NCI-H2196 (cell line): ENCODE data around the gene CTSC.
"Not testable (repeated sequence)": the region's sequence is repeated elsewhere in the genome, so short reads cannot be mapped to it uniquely, and the experiment has no call there.

Experiments used
- DNase-seq: peaks from one replicate; lab custom pipeline; 2025; ENCODE audit not compliant: unreplicated experiment; lab: John Stamatoyannopoulos, UW

CTSC gene

DNA sequence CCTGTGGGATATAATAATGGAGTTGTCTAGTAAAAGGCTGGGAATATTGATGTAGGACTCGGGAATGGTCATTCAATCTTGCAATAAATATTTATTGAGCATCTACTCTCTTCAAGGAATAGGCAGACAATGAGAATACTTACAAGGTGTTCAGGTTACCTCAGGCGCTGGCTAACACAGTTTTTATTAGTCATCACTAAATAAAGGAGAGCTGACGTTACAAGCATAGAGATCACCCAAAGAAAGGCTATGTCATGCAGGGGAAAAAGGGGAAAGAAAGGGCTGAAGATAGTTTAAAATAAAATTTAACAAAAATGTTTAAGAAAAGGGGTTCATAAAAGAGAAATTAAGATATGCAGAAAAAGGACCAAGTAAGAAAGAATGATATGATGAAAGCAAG is 15.8 kb upstream of the CTSC start:
- DNase-seq = no peak

DNA sequence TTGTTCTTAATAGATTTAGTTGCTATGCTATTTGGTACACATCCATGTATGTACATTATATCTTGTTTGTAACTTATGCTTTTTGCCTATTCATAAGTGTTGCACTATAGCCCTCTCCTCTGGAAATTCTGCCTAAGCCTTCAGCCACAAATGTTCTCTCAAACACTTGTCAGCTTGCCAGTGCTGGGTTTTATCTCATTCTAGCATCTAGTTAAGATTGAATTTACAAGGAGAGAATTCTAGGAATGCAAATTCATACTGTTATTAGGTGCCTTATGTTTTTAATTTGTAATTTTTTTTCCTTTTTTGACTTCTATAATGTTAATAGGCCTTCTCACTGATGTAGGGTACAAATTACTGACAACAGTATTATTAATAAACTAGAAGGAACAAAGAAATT is 14.6 kb upstream of the CTSC start:
- no peak for DNase-seq

DNA sequence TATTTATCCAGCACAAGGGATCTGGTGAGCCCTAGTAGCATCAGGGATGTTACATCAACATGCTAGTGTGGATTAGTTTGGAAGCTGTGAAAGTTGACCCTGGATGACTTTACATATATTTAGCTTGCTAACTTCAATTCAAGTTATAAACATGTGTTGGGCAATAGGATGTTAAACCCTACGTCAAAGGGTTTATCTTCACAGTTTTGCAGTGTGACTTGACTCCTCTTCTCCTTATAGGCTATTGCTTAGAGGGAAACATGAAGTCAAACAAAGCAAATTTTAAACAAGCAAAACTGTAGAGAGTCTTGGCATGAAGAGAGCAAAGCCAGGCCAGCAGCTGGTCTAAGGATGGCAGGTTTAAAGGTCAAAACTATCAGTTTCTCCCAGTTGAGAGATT is 11.3 kb upstream of the CTSC start:
- DNase-seq = no peak

DNA sequence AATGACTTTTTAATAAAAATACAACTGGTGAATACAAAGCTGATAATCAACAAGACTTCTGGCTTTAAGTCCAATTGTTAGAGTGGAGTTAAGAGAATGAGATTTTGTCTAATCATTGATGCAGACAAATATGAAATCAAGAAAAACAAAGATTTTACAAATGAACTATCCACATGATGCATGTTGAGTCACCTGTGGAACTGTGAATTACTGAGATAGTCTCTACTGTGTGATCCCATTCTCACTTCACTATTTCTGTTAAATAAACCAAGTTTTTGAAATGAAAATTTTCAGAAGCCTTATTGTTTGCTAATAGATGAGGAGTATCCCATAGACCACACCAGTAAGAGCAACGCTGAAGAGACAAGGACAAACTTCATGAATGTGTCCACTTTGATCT is 8.4 kb upstream of the CTSC start:
- DNase-seq = no peak

DNA sequence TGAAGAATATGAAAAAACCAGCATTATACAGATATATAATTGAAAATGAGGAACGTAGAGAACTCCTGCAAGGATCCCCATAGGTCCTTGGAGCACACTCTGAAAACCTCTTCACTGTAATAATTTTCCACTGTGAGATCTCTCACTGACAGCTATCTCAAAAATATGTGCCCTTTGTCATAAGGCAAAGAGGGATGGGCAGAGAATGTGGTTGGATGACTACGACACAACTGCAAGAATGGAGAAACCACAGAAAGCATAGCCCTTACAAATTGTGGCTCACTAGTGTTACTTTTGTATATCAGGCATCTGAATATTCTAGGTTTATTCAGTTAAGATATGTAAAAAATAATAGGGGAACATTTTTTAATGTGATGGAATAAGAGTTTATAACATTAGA is 7.9 kb upstream of the CTSC start:
- DNase-seq = no peak

DNA sequence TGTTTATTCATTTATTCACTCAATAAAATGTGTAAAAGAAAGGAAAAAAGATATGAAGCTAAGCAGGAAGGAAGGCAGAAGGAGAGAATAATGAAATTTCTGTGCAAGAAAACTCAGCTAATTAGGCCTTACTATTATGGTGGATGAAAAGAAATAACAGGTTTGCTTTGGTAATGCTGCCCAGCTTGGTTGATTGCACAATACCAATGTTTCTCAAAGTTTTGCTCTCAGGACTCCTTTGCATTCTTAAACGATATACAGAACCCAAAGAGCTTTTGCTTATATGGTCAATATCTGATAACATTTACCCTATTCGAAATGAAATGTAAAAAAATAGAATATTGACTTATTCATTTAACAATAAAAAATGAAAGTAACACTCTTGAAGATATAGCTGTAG is 7.3 kb upstream of the CTSC start:
- no peak for DNase-seq

DNA sequence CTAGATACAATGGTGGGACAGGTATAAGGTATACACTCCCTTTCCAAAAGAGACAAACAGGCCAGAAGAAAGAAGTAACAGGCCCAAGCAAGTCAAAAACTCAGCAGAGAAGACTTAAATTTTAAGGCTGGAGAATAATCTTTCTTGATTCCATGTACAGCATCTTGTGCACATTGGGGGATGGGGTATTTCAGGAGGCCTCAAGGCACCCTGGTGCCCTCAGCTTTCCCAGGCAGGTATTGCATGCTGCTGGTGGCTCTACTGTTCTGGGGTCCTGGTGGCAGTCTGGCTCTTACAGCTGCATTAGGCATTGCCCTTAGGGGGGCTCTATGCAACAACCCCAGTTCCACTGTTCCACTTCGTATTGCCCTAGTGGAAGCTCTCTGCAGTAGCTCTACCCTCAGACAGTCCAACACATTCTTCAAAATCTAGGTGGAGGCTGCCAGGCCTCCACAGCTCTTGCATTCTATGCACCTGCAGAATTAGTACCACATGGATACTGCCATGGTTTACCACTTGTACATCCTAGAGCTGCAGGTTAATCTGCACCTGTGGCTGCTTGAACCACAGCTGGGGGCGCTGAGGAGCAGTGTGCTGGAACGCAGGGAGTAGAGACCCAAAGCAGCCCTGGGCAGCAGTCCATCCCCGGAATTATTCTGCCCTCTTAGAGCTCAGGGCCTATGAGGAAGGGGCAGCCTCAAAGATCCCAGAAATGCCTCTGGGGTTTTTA is 4.2 kb upstream of the CTSC start:
- DNase-seq = no peak

DNA sequence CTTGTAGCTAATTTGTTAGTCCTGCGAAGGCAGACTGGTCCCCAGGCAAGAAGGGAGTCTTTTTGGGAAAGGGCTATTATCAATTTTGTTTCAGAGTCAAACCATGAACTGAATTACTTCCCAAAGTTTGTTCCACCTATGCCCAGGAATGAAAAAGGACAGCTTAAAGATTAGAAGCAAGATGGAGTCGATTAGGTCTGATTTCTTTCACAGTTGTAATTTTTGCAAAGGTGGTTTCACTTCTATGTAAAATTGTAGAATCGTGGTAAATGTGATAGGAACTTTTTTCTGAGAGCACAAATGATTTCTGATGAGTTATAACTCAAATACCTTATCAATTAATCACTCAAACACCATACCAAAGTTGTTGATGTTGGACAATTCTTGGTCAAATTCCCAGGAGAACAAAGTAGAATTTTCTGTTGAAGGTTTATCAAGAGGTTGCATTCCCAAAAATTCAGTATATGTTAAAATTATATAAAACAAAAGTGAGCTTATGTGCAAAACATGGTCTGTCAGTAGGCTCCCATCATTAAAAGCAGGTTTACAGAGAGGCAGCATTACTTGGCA is 2.9 kb upstream of the CTSC start:
- no peak for DNase-seq

DNA sequence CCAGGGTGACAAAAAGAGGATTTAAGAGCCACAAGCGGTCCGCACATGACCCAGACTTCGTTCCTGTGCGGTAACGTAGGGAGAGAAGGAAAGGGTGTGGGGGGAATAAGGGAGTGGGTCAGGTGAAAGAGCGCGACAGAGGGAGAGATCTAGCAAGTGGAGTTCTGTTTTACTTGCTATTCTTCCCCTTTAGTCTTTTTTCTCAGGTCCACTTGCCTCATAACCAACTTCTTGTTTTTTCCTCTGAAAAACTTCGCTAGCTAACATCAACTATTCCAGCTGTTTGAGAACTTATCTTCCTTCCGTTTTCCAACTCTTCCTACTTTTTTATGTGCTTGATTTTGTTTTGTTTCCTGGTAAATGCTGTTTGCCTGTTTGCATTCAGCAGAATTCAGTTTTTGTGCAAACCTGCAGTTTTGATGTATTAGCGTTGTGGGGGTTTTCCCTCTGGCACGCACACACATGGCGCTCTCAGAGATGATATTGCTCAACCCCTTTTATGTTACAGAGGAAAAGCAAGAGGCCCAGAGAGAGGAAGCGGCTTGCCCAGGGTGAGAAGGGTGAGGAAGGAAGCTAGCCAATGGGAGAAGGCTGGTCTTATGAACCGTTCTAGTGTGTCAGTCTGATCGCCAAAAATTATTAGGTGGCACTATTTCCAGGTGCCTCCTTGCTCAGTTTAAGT is 592 bp upstream of the CTSC start:
- DNase-seq = no peak

DNA sequence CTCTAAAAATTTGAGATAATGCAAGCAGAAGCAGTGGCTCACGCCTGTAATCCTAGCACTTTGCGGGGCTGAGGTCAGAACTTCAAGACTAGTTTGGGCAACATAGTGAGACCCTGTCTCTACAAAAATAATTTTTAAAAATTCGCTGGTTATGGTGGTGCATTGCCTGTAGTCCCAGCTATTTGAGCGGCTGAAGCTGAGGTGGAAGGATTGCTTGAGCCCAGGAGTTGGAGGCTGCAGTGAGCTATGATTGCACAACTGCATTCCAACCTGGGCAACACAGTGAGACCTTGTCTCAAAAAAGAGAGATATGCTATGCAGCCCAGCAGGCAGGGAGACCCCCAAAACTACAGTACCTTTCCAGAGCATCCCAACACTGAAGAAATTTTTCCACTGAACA is 2.3 kb downstream of the CTSC start:
- DNase-seq = no peak

DNA sequence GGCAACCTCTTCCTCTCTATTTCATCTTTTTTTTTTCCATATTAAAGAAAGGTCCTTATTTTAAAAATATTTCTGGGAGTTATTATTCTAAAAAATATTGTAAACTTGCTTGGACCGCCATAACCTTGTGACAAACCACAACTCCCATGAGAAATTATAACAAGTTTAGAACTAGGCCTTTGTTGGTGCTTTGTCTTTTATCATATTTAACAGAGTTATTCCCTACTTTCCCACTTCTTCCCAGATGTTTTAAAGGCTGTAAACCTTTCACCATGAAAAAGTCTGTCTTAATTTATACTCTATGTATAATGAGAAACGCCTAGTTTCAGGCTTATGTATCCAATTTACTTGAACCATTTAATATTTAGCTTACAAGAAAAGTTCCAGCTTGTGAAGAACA is 3.7 kb downstream of the CTSC start:
- DNase-seq = no peak

DNA sequence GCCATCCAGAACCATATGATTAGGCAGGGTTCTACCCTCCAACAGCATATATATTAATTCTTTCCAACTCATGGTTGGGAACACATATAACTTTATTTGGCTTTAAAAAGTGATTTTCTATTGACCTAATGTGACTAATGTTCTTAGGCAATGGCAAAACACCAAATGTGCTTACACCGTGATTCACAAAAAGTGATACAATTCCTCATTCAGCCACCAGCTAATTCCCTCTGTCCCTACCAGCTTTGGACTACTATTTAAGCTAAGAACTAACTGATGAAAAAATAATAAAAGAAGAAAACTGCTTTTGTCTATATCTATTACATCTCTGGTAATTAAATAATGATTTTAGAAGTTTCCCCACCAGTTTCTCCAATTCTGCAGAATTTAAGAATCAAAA is 4.7 kb downstream of the CTSC start:
- DNase-seq = no peak

DNA sequence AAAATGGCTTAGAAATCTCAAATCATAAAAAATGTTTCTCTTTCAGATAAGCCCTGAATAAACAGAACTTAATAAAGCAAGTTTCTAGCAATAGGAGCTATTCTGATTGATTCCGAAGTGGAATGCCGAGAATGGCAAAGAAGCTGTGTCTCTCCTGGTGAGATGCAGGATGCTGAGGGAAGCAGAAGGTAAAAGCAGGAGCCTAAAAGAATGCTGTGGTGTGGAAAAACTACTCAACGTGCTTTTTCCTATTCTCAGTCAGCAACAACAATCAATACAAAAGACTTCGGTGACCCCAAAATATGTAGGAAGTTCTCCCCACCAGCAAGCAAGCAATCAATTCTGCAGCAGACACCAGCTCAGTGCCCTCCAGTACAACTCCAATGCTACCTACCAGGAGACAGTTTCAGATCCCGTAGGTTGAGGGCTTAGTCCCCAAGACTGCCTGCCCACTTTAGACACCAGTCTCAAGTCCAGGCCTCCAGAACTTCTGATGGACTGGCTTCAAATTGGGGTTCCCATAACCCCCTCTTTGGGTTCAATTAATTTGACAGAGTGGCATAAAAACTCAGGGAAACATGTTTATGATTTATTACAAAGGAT is 6.6 kb downstream of the CTSC start:
- no peak for DNase-seq

DNA sequence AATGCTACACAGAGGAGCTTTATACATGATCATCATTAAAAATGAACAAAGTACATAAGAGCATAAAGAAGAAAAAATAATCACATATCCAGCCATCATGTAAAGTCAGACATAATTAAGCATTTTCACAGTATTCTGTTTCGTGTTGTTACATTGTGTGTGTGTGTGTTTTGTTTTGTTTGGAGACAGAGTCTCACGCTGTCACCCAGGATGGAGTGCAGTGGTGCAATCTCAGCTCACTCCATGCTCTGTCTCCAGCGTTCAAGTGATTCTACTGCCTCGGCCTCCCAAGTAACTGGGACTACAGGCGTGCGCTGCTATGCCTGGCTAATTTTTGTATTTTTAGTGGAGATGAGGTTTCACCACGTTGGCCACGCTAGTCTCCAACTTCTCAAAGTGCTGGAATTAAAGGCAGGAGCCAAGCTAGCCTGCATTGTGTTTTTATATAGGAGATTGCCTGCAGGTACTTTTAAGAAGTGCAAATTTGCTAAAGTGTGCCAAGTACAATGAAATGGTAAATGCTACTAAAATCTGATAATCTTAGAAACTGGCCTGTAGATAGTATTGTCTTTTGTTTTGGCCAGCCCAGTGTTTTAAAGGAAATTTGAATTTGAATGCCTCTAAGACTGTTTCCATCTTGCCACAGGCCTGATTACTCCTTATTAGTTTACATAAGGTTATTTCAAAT is 7.8 kb downstream of the CTSC start:
- no peak for DNase-seq

DNA sequence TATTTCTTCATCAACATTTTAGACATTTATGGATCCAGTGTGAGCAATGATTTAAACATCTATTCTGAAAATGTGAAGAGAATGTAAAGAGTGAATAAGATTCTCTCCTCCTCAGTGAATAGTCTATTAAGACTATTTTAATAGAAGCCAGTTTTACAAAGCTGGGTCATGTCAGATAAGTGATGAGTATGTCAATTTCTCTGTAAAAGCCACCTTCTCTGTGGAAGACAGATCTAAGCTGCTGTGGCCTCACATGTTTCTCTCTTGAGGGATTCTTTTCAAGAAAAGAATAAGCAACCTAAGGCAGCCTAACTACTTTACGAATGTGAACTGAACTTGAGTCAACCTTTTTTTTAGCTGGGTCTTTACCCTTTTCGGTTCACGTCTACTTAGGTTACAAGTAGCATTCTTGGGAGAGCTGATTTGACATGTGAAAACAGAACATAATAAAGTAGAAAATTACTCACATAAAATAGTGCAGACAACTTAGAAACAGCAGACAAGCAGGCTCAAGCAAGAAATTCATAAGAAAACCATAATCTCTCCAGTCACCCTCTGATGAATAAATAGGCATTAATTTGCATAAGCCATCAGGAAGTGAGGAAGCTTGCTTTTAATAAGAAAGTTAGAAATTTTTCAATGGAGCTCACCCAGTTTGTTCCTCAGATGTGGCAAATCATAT is 9.9 kb downstream of the CTSC start:
- no peak for DNase-seq

DNA sequence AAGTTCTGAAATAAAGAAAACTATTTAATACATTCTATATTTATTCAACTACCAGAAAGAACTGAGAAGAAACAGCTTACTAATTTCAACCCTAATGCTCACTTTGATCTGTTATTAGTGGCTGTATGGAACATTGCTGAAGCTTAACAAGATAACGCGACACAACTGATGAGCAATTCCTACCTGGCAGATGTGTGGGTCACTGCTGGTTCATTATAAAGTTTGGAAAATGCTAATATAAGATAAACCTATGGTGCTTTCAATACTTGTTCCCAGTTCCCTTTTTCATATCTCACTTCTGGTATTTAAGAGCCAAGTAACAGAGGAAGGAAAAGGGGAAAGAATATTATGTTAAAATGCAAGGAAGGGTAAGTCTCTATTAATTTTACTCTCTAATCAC is 10.5 kb downstream of the CTSC start:
- no peak for DNase-seq

DNA sequence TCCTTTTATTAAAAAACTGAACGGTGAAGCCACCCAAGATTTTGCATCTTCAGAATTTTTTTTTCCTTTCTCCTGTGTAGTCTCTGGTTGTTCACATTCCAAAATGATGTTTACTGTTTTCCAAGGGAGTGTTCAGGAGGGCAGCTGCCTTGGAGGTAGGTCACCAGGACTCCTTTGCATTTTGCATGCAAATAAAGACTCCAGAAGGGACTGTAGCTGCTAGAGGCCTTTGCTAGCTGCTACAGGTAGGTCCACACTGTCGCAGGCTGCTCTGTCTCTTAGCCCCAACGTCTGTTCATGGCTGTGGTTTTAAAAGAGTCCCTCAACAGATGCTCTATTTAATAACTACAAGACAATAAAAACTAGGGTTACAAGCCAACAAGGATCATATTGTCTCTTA is 11.4 kb downstream of the CTSC start:
- no peak for DNase-seq

DNA sequence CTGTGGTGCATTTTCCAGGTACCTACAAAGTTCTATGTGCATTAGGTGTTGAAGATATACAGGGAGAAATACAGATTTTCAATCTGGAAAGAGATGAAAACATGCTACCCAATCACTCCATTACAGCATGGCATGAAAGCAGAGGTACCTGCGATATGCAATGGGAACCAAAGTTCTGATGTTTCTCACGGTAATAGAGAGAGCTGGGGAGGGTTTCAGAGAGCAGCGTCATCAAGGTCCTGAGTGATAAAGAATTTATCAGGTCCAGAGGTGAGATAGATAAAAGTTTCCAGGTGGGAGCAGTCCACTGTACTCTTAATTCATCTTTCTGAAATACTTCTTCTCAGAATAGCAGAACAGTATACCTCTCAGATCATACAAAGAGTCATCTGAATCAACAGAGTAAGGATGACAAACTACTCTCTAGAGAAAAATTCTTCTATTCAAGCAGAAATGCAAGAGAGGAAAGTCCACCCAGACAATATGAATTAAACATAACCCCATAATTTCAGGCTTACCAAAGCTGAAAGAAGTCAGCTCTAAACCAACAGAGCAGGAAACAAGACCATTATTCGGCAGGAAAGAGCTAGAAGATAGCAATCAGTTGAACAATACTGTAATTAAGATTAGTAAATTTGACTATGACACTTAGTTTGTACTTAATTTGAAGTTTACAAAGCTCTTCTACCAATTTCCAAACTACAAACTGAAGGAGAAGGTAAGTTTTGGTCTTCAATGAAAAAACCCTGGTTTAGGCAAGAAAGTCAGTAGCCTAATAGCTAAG is 12.8 kb downstream of the CTSC start:
- DNase-seq = no peak

DNA sequence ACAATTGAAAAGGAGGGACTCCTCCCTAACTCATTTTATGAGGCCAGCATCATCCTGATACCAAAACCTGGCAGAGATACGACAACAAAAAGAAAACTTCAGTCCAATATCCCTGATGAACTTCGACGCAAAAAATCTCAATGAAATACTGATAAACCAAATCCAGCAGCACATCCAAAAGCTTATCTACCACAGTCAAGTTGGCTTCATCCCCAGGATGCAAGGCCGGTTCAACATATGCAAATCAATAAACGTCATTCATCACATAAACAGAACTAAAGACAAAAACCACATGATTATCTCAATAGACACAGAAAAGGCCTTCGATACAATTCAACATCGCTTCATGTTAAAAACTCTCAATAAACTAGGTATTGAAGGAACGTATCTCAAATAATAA is 14.7 kb downstream of the CTSC start:
- not testable (repeated sequence) for DNase-seq

DNA sequence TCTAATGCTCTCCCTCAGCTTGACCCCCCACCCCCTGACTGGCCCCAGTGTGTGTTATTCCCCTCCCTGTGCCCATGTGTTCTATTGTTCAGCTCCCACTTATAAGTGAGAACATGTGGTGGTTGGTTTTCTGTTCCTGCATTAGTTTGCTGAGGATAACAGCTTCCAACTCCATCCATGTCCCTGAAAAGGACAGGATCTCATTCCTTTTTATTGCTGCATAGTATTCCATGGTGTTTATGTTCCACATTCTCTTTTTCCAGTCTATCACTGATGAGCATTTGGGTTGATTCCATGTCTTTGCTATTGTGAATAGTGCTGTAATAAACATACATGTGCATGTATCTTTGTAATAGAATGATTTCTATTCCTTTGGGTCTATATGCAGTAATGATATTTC is 16.1 kb downstream of the CTSC start:
- DNase-seq = not testable (repeated sequence)
